Measurements from ENCODE around the gene CLRN1.

CLRN1 gene

DNA sequence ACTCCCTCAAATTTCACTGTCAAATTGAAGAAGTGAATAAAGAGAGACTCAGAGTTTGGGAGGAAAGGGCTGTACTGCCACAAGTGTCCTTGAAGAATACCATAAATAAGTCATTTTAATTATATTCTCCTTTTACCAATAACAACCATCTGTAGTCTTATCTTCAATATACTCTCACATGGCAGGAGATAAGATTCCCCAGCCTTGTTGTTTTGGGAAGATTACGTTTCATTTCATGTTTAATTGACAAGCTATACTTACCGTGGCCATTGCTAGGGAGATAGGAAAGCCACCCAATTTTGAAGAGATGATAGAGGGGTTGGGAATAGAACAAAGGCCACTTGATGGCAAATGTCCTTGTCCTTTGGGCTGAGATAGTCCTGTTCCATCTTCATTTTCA is 69.5 kb downstream of the CLRN1 start:
- TF ChIP-seq, protein P1, sequence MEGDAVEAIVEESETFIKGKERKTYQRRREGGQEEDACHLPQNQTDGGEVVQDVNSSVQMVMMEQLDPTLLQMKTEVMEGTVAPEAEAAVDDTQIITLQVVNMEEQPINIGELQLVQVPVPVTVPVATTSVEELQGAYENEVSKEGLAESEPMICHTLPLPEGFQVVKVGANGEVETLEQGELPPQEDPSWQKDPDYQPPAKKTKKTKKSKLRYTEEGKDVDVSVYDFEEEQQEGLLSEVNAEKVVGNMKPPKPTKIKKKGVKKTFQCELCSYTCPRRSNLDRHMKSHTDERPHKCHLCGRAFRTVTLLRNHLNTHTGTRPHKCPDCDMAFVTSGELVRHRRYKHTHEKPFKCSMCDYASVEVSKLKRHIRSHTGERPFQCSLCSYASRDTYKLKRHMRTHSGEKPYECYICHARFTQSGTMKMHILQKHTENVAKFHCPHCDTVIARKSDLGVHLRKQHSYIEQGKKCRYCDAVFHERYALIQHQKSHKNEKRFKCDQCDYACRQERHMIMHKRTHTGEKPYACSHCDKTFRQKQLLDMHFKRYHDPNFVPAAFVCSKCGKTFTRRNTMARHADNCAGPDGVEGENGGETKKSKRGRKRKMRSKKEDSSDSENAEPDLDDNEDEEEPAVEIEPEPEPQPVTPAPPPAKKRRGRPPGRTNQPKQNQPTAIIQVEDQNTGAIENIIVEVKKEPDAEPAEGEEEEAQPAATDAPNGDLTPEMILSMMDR (IDR thresholded peaks at IDR 0.05; ENCODE audit: control insufficient read depth, insufficient read depth, low read depth, low read length, missing control alignments): no peak
- H3K4me3 ChIP-seq (ENCODE audit: control insufficient read depth, low read depth, low read length): no peak overlapping the region
- DNase-seq (ENCODE audit: low read depth): no peak

DNA sequence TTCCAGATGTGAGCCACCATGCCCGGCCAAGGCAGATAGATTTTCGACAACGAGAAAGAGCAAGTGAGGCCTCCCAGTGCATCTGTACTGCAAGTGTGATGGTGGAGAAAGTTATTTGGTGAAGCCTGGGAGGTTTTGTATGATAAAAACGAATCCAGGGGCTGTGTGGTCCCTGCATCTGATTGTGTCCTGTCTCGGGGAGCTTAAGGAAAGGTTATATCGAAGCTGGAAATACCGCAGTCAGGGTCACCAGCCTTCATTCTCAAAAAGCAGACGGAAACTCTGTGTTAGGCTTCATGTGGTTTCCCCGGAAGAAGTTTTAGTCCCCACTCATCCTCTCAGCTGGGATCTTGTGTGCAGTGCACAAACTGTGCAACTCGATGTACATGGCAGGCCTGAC is 70.7 kb downstream of the CLRN1 start:
- TF ChIP-seq, protein P1 (IDR thresholded peaks at IDR 0.05; ENCODE audit: control insufficient read depth, insufficient read depth, low read depth, low read length, missing control alignments): no peak
- no peak overlapping the region for H3K4me3 ChIP-seq (ENCODE audit: control insufficient read depth, low read depth, low read length)

DNA sequence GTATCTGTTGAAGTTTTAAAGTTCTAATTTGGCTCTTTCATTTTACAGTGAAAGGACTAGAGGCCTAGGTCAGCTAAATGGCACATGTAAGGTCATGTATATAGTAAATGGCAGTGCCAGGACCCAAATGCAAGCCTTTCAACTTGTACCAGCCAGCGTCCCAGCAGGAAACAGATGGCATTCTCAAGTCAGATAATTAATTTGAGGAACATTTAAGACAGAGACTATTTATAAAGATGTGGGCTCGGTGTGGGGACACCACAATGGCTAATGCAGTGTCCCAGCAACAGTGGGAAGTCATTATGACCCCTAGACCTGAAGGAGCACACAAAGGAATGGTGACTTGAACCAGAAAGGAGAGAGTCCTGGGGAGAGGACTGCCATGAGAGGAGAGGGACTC is 73.4 kb downstream of the CLRN1 start:
- DNase-seq (ENCODE audit: low read depth): no peak
- H3K4me3 ChIP-seq (ENCODE audit: control insufficient read depth, low read depth, low read length): no peak overlapping the region
- TF ChIP-seq, protein P1 (IDR thresholded peaks at IDR 0.05; ENCODE audit: control insufficient read depth, insufficient read depth, low read depth, low read length, missing control alignments): no peak

More for the DNA sequence above, 70.7 kb downstream of the CLRN1 start:
- DNase-seq (ENCODE audit: low read depth): no peak

DNA sequence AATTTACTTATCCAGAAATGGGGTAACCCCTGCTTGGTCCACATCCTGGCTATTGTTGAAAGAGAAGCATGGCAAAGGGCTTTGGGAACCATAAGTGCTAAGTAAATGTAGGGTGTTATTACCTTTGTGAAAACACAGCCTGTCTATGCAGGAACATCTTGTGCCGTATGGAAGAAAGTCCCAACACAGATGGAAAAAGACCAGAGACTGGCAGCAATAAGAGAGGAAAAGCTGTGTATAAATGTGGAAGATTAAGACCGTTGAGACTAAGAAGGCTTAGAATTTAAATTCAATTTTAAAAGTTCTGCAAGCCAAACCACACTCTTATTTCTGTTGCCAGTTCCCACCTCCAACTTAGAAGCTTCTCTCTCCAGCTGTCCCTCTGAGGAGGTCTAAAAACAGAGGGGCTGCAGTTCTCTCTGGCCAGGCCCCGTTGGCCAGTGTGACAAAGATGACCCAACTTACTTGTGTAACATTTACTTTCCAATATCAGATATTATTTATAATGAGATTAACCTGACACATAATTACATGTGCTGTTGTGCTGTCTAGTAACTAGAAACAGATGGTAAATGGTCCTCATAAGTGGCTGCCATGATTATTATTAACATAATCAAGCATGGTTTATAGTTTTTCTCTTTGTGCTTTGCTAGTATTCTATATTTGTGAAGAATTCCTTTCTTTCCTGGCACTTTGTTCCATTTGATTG is 74.3 kb downstream of the CLRN1 start:
- TF ChIP-seq, protein P1 (IDR thresholded peaks at IDR 0.05; ENCODE audit: control insufficient read depth, insufficient read depth, low read depth, low read length, missing control alignments): no peak
- DNase-seq (ENCODE audit: low read depth): no peak
- H3K4me3 ChIP-seq (ENCODE audit: control insufficient read depth, low read depth, low read length): no peak overlapping the region

DNA sequence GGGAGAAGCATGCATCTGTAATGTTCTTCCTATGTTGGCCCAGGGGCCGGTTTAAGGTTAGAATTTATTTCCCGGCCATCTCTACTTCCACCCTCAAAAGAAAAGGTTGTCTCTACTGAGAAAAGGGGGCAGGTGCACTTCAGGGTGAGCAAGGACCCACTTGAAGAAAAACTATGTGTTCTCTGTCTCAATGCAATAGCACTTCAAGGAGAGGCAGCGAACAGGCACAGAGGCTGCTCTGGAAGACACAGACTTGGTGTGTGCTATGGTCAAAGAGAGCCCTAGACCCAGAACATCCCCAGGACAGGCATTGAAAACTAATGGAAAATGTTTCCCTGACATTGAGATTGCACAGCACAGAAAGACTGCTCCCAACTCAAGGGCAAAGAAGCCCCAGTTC is 74.9 kb downstream of the CLRN1 start:
- no peak overlapping the region for H3K4me3 ChIP-seq (ENCODE audit: control insufficient read depth, low read depth, low read length)
- TF ChIP-seq, protein P1 (IDR thresholded peaks at IDR 0.05; ENCODE audit: control insufficient read depth, insufficient read depth, low read depth, low read length, missing control alignments): no peak
- no peak for DNase-seq (ENCODE audit: low read depth)

DNA sequence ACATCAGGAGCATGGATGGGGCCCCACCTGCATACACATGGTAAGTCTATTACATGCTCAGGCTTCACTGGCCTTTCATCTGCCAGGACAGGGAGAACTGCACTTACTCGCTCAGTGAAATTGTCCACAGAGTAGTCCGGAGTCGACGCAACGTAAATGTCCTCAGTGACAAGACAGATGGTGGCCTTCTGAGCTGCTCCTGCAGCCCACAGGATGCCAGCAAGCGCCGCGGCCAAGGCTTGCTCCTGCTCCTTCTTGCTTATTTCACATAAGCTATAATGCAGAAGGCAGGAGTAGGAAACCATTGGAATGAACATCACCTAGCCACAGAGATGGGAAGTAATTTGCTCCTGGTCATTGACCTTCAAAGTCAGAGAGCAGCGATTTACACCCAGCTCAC is 81.7 kb downstream of the CLRN1 start:
- TF ChIP-seq, protein P1 (IDR thresholded peaks at IDR 0.05; ENCODE audit: control insufficient read depth, insufficient read depth, low read depth, low read length, missing control alignments): no peak
- no peak for DNase-seq (ENCODE audit: low read depth)
- H3K4me3 ChIP-seq (ENCODE audit: control insufficient read depth, low read depth, low read length): no peak overlapping the region
